HG02610 (cell line): ENCODE results near the gene SOCS1.
A peak's percentile ranks its signal among the peaks of the same experiment; 100 is the strongest.

Experiments used
- ATAC-seq: cut with Tn5 transposase; IDR thresholded peaks from one replicate; pipeline ENCODE4 v1.9.1; 2021; ENCODE audit warnings: mild to moderate bottlenecking, moderate library complexity; ENCODE audit not compliant: unreplicated experiment

SOCS1 gene

DNA sequence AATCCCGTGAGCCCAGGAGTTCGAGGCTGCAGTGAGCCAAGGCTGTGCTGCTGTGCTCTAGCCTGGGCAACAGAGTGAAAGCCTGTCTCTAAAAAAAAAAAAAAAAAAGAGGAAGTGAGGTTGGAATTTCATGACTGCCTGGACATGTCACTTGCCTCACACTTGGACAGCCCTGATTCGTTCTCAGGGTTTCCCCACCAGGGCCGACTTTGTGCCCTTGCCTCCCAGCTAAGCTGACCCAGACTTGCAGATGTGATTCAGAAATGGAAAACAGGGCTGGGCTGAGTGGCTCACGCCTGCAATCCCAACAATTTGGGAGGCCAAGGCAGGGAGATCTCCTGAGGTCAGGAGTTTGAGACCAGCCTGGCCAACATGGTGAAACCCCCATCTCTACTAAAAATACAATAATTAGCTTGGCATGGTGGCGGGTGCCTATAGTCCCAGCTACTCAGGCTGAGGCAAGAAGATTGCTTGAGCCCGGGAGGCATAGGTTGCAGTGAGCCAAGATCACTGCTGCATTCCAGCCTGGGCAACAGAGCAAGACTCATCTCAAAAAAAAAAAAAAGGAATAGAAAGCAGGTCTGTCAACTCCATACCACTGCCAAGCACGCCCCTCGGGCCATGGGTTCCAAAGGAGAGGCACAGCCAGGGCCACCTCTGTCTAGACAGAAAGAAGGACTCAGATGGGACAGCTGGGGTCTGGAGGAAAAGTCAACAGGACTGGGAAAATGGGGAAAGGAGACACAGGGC is 46.9 kb downstream of the SOCS1 start:
- ATAC-seq: peak; percentile 36

DNA sequence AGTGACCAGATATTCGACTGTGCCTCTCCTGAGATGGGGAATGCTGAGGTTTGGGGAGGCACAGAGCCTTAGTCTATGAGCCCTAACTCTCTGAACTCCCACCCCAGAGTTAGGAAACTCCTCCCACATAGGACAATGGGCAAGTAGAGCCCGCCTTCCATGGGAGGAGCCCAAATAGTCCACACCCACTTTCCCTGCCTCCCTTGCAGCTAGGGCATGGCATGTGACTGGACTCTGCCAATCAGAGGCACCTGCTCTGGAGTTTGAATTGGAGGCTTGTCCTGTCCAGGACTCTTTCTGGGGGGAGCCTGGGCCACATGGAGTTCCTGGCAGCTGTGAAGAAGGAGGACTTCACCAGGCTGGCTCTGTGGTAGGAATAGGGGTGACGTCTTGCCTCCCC is 48.4 kb downstream of the SOCS1 start:
- ATAC-seq: no peak

DNA sequence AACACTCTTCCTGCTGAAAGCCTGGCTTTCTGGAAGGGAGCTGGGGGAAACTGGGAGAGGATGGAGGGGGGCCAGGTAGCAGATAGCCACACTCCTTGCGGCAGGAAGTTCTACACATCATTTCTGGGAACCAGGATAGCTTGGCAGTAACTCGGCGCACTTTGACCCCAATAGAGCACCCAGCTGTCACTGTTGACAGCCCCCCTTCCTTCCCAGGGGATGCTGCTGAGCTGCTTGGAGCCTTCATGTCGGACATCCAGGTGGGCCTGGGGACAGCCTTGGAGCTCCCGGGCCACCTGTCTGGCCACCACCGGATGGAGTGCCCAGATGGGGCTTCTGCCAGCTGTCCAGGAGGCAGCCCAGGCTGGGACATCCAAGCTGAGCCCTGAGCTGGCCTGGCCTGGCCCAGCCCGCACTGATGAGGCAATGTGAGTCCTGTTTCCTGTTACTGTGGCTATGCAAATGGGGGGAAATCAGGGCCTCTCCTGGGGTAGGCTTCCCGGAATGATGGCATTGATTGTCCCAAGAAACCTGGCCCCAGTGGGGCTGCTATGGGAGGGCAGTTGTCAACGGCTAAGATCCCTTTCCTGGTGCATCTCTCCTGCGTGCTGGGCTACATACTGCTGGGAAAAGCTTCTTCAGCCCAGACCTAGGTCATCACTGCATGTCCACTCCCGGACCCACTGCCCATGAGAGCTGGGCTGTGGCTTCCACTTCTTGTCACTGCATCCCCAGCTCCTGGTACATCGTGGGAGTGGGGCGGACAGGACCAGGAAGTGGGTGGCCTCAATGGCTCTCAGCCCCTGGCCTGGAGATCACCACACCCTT is 50.0 kb downstream of the SOCS1 start:
- no peak for ATAC-seq

DNA sequence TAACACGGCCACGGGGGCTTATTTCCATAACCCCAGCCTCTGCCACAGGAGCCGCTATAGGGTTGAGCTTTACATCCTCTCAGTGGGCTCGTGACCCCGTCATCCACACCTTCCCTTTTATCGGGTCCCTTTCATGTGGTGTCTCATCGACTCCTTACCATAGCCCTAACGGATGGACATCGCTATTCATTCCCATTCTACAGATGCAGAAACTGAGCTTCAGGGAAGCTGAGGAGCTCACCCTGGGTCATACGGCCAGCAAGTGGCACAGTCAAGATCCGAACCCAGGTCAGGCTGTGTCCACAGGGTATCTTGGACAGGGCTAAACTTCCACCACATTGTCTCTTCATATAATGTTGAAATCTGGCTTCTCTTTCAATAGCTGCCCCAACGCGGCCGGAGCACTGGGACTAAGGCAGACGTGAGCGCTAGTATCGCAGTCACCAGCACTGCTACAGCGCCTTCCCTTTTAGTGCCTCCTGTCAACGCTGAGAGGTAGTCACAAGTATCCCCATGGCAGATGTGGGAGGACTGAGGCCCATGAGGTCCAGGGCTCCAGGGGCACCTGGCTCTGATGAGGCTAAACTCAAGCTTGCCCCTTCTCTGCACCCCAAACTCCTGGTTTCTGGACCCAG is 50.8 kb downstream of the SOCS1 start:
- ATAC-seq: no peak

DNA sequence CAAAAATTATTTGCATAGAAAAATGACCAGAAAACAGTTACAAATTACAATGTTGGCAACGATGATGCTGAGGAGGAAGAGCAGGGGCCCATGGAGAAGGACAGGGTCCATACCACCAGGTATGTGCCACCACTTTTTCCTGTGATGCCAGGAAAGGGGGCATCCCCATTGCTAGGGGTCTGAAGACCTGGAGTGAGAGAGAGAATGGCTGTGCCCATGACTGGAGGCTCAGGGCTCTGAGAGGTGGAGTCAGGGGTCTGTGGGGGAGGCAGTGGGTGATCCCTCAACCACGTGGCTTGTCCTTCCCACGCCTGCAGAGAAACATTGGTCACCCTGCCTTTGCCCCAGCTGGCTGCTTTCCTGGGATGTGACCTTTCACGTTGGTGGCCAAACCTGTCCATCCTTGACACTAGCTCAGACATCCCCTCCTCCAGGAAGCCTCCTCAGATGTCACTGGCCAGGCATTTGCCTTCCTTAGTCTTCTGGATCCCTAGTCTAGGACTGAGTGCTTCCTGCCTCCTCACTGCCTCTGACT is 51.4 kb downstream of the SOCS1 start:
- no peak for ATAC-seq
